Measurements from ENCODE around the gene GREM2. TPM values are rescaled to one million over a fixed set of nuclear protein-coding genes. Genes with fewer than 3 reads are reported as not detected.
A peak's percentile ranks its signal among the peaks of the same experiment; 100 is the strongest.

GREM2 gene
- total RNA-seq, 2 donors from 2014 or later, result 1.6 TPM

GRCh38 chr1:240528591-240528990 lies 83.4 kb downstream of the GREM2 start:
- intact Hi-C loops (cut with DNase I), result no loop called here
- Histone ChIP-seq H3K9me3 (no peaks in the 10 kb centered on the region), H3K4me1 (replicated peaks) (no peaks in the 10 kb centered on the region), H3K4me3 (no peak overlapping the region), H3K36me3 (no peaks in the 10 kb centered on the region), H3K27ac (no peak overlapping the region), H3K27me3 (replicated peaks; ENCODE audit: insufficient read depth) (no peaks in the 10 kb centered on the region)
- TF ChIP-seq POLR2A (IDR thresholded peaks at IDR 0.05) (no peak), CTCF (IDR thresholded peaks at IDR 0.05) (no peak), POLR2AphosphoS5 (IDR thresholded peaks at IDR 0.05) (no peak)
- no peak for DNase-seq (ENCODE audit: low spot score)
- WGBS, result 68% methylated on average over 9 of the region's 9 CpGs

- Histone ChIP-seq H3K9me3 (no peaks in the 10 kb centered on the region), H3K4me3 (no peak overlapping the region), H3K27me3 (replicated peaks; ENCODE audit: insufficient read depth) (no peaks in the 10 kb centered on the region), H3K36me3 (no peaks in the 10 kb centered on the region), H3K27ac (no peak overlapping the region), H3K4me1 (replicated peaks) (no peaks in the 10 kb centered on the region)
- WGBS, result 50% methylated on average over 1 of the region's 1 CpG
- TF ChIP-seq POLR2AphosphoS5 (IDR thresholded peaks at IDR 0.05), result no peak
- no peak for TF ChIP-seq CTCF (IDR thresholded peaks at IDR 0.05)
- DNase-seq (ENCODE audit: low spot score), result no peak
- intact Hi-C loops (cut with DNase I), result no loop called here
These were observed 84.9 kb downstream of the GREM2 start for GRCh38 chr1:240527086-240527485.

- Histone ChIP-seq H3K4me1 (replicated peaks) (no peaks in the 10 kb centered on the region), H3K9me3 (no peaks in the 10 kb centered on the region), H3K27me3 (replicated peaks; ENCODE audit: insufficient read depth) (no peaks in the 10 kb centered on the region), H3K36me3 (no peaks in the 10 kb centered on the region), H3K27ac (peak overlapping the region in 1 of 2 donors; percentile 9), H3K4me3 (no peak overlapping the region)
- TF ChIP-seq POLR2A (IDR thresholded peaks at IDR 0.05) (no peak), CTCF (IDR thresholded peaks at IDR 0.05) (no peak), POLR2AphosphoS5 (IDR thresholded peaks at IDR 0.05) (no peak)
- no peak for DNase-seq (ENCODE audit: low spot score)
- intact Hi-C loops (cut with DNase I), result no loop called here
- 54% methylated on average over 7 of the region's 7 CpGs for WGBS
These were observed 85.6 kb downstream of the GREM2 start for GRCh38 chr1:240526312-240526711.

- intact Hi-C loops (cut with DNase I), result no loop called here
- no peaks in the 10 kb centered on the region for H3K9me3 ChIP-seq
- no peaks in the 10 kb centered on the region for H3K36me3 ChIP-seq
- no peak overlapping the region for H3K27ac ChIP-seq
- no peak for TF ChIP-seq POLR2AphosphoS5 (IDR thresholded peaks at IDR 0.05)
- H3K4me3 ChIP-seq, result no peak overlapping the region
- H3K27me3 ChIP-seq (replicated peaks; ENCODE audit: insufficient read depth), result no peaks in the 10 kb centered on the region
- 81% methylated on average over 4 of the region's 4 CpGs for WGBS
- no peaks in the 10 kb centered on the region for H3K4me1 ChIP-seq (replicated peaks)
- no peak for DNase-seq (ENCODE audit: low spot score)
These were observed 87.4 kb downstream of the GREM2 start for GRCh38 chr1:240524356-240525069.

GRCh38 chr1:240522122-240522822 lies 89.7 kb downstream of the GREM2 start:
- H3K9me3 ChIP-seq, result no peaks in the 10 kb centered on the region
- no peaks in the 10 kb centered on the region for H3K27me3 ChIP-seq (replicated peaks; ENCODE audit: insufficient read depth)
- WGBS, result 40% methylated on average over 6 of the region's 6 CpGs
- H3K27ac ChIP-seq, result no peak overlapping the region
- no peak overlapping the region for H3K4me3 ChIP-seq
- DNase-seq (ENCODE audit: low spot score), result no peak
- H3K36me3 ChIP-seq, result no peaks in the 10 kb centered on the region
- H3K4me1 ChIP-seq (replicated peaks), result no peaks in the 10 kb centered on the region
- TF ChIP-seq CTCF (IDR thresholded peaks at IDR 0.05) (no peak), POLR2A (IDR thresholded peaks at IDR 0.05) (no peak), POLR2AphosphoS5 (IDR thresholded peaks at IDR 0.05) (no peak)
- intact Hi-C loops (cut with DNase I), result no loop called here

All from prostate gland (tissue), 2 donors.